Panc1 (cell line): ENCODE measurements around the gene ATP6V1D. TPM values are rescaled to one million over a fixed set of nuclear protein-coding genes. Genes with fewer than 3 reads are reported as not detected.
"Not testable (repeated sequence)": the region's sequence is repeated elsewhere in the genome, so short reads cannot be mapped to it uniquely, and the experiment has no call there.

Experiments used
- ATAC-seq: fragments of 200-7000 bp; cut with Tn5 transposase; 2 replicates; pipeline ENCODE4 v1.9.1; 2020; ENCODE audit warnings: mild to moderate bottlenecking, moderate library complexity
- BruUV-seq: library from RNA; stranded (reverse); fragments of 400-500 nt; replicated peaks from 2 replicates; lab custom pipeline; 2021; lab: Mats Ljungman, UMichigan
- CTCF ChIA-PET: fragments of 300-600 bp; sonication (Branson Sonifier 250); formaldehyde crosslinking; loops from one replicate; lab custom pipeline; 2022; ENCODE audit warnings: antibody characterized with exemption; lab: Charles Lee
- POLR2A ChIA-PET: fragments of 300-600 bp; sonication (Branson Sonifier 250); formaldehyde crosslinking; loops from one replicate; lab custom pipeline; 2022; ENCODE audit warnings: antibody characterized with exemption; lab: Charles Lee
- DNase-seq: peaks from one replicate; pipeline ENCODE4 v3.0.0-alpha.2; 2010; ENCODE audit warnings: low read depth, low spot score
- H3K27ac ChIP-seq: 2 replicates; pipeline ENCODE4 v1.5.1; 2011; ENCODE audit warnings: mild to moderate bottlenecking, low read length, inconsistent platforms
- H3K27me3 ChIP-seq: fragments of 200-500 bp; sonication (Bioruptor generic); 2 replicates; pipeline ENCODE4 v1.6.0; 2014; ENCODE audit warnings: low read length, inconsistent platforms; ENCODE audit not compliant: control insufficient read depth, insufficient read depth
- H3K36me3 ChIP-seq: fragments of 200-500 bp; sonication (Bioruptor generic); 2 replicates; pipeline ENCODE4 v1.5.1; 2014; ENCODE audit warnings: inconsistent platforms, mild to moderate bottlenecking, low read length, moderate library complexity; ENCODE audit not compliant: control insufficient read depth, insufficient read depth
- H3K4me1 ChIP-seq: 2 replicates; pipeline ENCODE4 v1.5.1; 2011; ENCODE audit warnings: inconsistent platforms, mild to moderate bottlenecking, low read length, moderate library complexity; ENCODE audit not compliant: control insufficient read depth, insufficient read depth
- H3K4me3 ChIP-seq, 2 experiments: 2 replicates each; pipeline ENCODE4 v1.5.1; 2011 to 2012; ENCODE audit warnings: low read depth in 2 of 2, low read length in 2 of 2, mild to moderate bottlenecking in 2 of 2, inconsistent platforms in 1 of 2, moderate library complexity in 1 of 2
- H3K9me3 ChIP-seq: fragments of 200-500 bp; sonication (Bioruptor generic); 2 replicates; pipeline ENCODE4 v1.5.1; 2014; ENCODE audit warnings: low read depth, mild to moderate bottlenecking, inconsistent platforms, low read length, moderate library complexity; ENCODE audit not compliant: control insufficient read depth, insufficient read depth
- POLR2AphosphoS5 ChIP-seq: IDR thresholded peaks from 2 replicates; pipeline ENCODE4 v1.6.1; 2012; ENCODE audit warnings: mild to moderate bottlenecking, low read depth, low read length, moderate library complexity
- SIN3A ChIP-seq: IDR thresholded peaks from 2 replicates; pipeline ENCODE4 v1.6.1; 2012; ENCODE audit warnings: low read depth, mild to moderate bottlenecking, low read length, moderate library complexity, borderline replicate concordance; ENCODE audit not compliant: insufficient read depth
- TCF7L2 ChIP-seq: IDR thresholded peaks from 2 replicates; pipeline ENCODE4 v1.6.1; 2011; ENCODE audit warnings: mild to moderate bottlenecking, low read depth, low read length, inconsistent platforms
- in situ Hi-C: cut with HindIII; loops from 2 replicates; pipeline ENCODE4 v1.10.0; 2016; ENCODE audit warnings: low sequenced_read_pairs, low pct_unique_long_range_greater_than_20kb
- intact Hi-C: fragments of 100-400 bp; cut with micrococcal nuclease; formaldehyde crosslinking; loops from one replicate; pipeline ENCODE4 v1.10.0; 2022; ENCODE audit not compliant: unreplicated experiment
- total RNA-seq: library from RNA; stranded (reverse); gene quantifications from one replicate; pipeline ENCODE4 v1.2.1, GENCODE V29; 2021; ENCODE audit not compliant: unreplicated experiment
- TF ChIP-seq, protein P1 (sequence below), 2 experiments: IDR thresholded peaks; 2 replicates each; pipeline ENCODE4 v1.6.1; 2011 to 2012; ENCODE audit warnings: low read depth in 2 of 2, control low read depth in 1 of 2, low read length in 1 of 2, mild to moderate bottlenecking in 1 of 2, moderate library complexity in 1 of 2; ENCODE audit not compliant: insufficient read depth in 1 of 2
- TF ChIP-seq, protein P2 (sequence below): fragments of 450-650 bp; IDR thresholded peaks from 2 replicates; pipeline ENCODE4 v1.5.1; 2017; ENCODE audit warnings: mild to moderate bottlenecking

The ATP6V1D gene
- total RNA-seq, 1 experiment from 2014 or later: 68.6 TPM

DNA sequence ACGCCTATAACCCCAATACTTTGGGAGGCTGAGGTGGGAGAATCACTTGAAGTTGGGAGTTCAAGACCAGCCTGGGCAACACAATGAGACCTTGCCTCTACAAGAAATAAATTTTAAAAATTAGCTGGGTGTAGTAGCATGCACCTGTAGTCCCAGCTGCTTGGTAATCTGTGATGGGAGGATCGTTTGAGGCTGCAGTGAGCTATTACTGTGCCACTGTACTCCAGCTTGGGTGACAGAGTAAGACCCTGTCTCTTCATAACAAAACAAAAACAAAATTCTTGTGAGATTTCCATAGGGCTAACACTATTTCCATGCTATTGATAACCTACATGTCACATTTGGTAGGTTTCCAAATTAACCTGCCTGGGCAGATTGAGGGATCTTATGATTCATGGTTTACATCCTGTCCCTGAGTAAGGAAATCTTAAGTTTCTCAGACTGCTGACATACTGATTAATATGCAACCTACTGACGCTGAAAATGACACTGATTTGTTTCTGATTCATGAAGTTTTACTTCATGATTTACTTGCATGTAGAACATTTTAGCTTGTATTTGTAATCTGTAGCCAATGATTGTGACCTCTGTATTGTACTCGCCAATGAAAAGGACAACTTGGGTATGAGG lies 15.9 kb downstream of the ATP6V1D start:
- ChIA-PET CTCF (no interaction called here), POLR2A (interaction anchor here (0.7 kb wide), 1 partner anchor 91 kb away, joined by 6 read pairs; no protein-coding TSS in a partner anchor)
- Histone ChIP-seq H3K36me3 (peaks cover 11% of the 10 kb centered on the region), H3K4me1 (no peaks in the 10 kb centered on the region), H3K4me3 (no peak overlapping the region), H3K9me3 (no peaks in the 10 kb centered on the region), H3K27ac (no peak overlapping the region), H3K27me3 (no peaks in the 10 kb centered on the region)
- no peak for TF ChIP-seq SIN3A
- TF ChIP-seq, protein P1, sequence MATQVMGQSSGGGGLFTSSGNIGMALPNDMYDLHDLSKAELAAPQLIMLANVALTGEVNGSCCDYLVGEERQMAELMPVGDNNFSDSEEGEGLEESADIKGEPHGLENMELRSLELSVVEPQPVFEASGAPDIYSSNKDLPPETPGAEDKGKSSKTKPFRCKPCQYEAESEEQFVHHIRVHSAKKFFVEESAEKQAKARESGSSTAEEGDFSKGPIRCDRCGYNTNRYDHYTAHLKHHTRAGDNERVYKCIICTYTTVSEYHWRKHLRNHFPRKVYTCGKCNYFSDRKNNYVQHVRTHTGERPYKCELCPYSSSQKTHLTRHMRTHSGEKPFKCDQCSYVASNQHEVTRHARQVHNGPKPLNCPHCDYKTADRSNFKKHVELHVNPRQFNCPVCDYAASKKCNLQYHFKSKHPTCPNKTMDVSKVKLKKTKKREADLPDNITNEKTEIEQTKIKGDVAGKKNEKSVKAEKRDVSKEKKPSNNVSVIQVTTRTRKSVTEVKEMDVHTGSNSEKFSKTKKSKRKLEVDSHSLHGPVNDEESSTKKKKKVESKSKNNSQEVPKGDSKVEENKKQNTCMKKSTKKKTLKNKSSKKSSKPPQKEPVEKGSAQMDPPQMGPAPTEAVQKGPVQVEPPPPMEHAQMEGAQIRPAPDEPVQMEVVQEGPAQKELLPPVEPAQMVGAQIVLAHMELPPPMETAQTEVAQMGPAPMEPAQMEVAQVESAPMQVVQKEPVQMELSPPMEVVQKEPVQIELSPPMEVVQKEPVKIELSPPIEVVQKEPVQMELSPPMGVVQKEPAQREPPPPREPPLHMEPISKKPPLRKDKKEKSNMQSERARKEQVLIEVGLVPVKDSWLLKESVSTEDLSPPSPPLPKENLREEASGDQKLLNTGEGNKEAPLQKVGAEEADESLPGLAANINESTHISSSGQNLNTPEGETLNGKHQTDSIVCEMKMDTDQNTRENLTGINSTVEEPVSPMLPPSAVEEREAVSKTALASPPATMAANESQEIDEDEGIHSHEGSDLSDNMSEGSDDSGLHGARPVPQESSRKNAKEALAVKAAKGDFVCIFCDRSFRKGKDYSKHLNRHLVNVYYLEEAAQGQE (IDR thresholded peaks at IDR 0.05; ENCODE audit: insufficient read depth in 1 of 2, low read depth in 2 of 2, low read length in 1 of 2): no peak
- TF ChIP-seq, protein P2, sequence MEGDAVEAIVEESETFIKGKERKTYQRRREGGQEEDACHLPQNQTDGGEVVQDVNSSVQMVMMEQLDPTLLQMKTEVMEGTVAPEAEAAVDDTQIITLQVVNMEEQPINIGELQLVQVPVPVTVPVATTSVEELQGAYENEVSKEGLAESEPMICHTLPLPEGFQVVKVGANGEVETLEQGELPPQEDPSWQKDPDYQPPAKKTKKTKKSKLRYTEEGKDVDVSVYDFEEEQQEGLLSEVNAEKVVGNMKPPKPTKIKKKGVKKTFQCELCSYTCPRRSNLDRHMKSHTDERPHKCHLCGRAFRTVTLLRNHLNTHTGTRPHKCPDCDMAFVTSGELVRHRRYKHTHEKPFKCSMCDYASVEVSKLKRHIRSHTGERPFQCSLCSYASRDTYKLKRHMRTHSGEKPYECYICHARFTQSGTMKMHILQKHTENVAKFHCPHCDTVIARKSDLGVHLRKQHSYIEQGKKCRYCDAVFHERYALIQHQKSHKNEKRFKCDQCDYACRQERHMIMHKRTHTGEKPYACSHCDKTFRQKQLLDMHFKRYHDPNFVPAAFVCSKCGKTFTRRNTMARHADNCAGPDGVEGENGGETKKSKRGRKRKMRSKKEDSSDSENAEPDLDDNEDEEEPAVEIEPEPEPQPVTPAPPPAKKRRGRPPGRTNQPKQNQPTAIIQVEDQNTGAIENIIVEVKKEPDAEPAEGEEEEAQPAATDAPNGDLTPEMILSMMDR: no peak
- no peak for TF ChIP-seq TCF7L2
- TF ChIP-seq POLR2AphosphoS5: no peak
- no peak for DNase-seq
- no peak for ATAC-seq
- no TSS peak for BruUV-seq
- in situ Hi-C loops (no loop called here), intact Hi-C loops (no loop called here)

DNA sequence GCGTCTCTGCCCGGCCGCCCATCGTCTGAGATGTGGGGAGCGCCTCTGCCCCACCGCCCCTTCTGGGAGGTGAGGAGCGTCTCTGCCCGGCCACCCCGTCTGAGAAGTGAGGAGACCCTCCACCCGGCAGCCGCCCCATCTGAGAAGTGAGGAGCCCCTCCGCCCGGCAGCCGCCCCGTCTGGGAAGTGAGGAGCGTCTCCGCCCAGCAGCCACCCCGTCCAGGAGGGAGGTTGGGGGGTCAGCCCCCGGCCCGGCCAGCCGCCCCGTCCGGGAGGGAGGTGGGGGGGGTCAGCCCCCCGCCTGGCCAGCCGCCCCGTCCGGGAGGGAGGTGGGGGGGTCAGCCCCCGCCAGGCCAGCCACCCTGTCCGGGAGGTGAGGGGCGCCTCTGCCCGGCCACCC lies 18.4 kb downstream of the ATP6V1D start:
- H3K9me3 ChIP-seq, H3K27me3 ChIP-seq, ATAC-seq, intact Hi-C loops, H3K4me1 ChIP-seq, H3K27ac ChIP-seq, BruUV-seq, in situ Hi-C loops, CTCF ChIA-PET, H3K4me3 ChIP-seq, DNase-seq, POLR2A ChIA-PET: not testable (repeated sequence)
- H3K36me3 ChIP-seq: peaks cover 20% of the 10 kb centered on the region

DNA sequence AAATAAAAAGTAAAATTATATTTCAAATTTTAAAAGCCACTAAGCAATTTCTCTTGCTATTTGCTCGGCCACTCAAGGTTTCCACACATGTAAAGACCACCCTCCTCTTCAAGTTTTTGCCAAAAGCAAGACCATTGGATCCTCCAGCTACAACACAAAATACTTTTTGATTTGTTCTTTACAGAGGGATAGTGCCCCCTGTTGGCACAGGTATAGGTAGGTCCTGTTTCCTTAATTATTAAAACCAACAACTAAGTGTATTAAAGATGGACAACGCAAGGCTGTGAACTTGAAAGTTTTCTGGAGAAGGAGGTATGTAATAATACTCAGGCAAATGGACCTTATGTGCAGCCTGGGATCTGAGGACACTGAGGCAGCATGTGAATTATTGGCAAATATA lies 23.8 kb downstream of the ATP6V1D start:
- TF ChIP-seq POLR2AphosphoS5 (no peak), SIN3A (no peak), TCF7L2 (no peak)
- TF ChIP-seq, protein P2: peak; percentile 58
- TF ChIP-seq, protein P1 (IDR thresholded peaks at IDR 0.05; ENCODE audit: insufficient read depth in 1 of 2, low read depth in 2 of 2, low read length in 1 of 2): no peak

More for the DNA sequence above, 23.8 kb downstream of the ATP6V1D start:
- no peak for DNase-seq
- POLR2A ChIA-PET: no interaction called here
- no peak overlapping the region for H3K27ac ChIP-seq
- in situ Hi-C loops: no loop called here
- no peak for ATAC-seq
- intact Hi-C loops: no loop called here
- peaks cover 35% of the 10 kb centered on the region for H3K36me3 ChIP-seq
- CTCF ChIA-PET: no interaction called here
- peaks cover 9% of the 10 kb centered on the region for H3K4me1 ChIP-seq
- no peaks in the 10 kb centered on the region for H3K9me3 ChIP-seq
- BruUV-seq: no TSS peak
- no peak overlapping the region for H3K4me3 ChIP-seq
- H3K27me3 ChIP-seq: no peaks in the 10 kb centered on the region
